RPMI8226 (cell line): ENCODE results near the gene F5.
A peak's percentile ranks its signal among the peaks of the same experiment; 100 is the strongest.

Experiments
- DNase-seq: peaks from one replicate; pipeline ENCODE4 v3.0.0-alpha.2; 2015

Gene F5

DNA sequence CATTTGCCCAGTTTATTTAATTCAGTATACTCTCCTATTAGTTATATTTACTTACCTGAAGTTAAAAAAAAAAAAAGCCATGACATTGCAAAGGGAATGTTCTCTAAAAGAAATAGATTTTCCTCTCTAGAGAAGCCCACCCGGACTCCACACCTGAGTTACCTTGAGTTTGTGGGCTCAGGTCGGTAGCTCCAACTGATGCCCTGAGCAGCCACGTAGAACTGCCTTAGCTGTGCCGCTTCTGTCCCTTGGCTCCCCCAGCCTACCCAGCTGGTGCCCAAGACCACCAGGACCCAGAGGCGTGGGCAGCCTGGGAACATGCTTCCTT is 250 bp downstream of the F5 start:
- no peak for DNase-seq

DNA sequence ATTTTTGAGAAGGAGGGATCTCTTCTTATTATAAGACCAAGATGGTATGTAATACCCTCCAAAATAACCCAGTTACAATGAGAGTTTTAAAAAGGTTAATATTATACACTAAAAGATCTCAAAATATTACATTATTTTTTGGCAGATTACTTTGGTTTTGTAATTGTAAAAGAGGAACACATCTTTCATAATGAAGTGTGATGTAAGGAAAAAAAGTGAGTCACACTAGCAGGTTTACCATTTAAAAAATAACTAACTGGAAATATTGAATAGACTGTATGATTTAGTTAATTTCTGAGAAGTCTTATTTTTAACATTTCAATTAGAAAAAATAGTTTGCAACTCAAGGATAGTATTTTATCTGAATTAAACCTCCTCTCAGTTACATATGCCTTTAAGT is 1.1 kb downstream of the F5 start:
- DNase-seq: no peak

DNA sequence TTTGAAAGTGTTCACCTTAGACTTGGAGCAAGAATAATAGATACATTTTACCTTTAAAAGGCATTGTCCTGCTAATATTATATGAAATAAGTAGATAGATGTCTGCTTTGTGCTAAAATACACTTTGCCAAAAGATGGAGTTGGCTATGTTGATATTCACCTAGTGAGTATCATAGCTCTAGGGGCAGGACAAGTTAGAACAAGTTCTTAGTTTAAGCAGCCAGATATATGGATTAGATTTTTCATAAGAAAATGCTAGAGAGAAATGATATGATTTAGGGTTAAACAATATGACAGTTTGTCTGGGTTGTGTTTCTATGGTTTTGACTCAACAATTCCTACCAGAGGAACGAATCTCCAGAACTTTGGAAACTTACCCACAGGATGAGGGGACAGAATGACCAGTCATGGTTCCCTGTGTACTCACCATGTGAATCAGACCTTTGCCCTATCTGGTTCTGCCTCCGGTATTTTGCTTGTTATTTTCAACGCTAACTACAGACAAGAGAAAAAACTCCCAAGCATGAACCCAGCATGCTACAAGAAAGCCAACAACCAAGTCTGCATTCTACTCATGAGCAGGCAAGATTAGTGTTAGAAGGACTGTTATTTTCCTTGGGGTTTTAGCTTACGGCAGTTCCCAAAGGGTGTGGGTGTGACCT is 1.7 kb downstream of the F5 start:
- DNase-seq: no peak

- no peak for DNase-seq
Observed at GRCh38 chr1:169577981-169578738, 8.1 kb downstream of the F5 start.

- no peak for DNase-seq
Observed at GRCh38 chr1:169576935-169577331, 9.3 kb downstream of the F5 start.

- DNase-seq: no peak
Observed at GRCh38 chr1:169576241-169576934, 9.9 kb downstream of the F5 start.

DNA sequence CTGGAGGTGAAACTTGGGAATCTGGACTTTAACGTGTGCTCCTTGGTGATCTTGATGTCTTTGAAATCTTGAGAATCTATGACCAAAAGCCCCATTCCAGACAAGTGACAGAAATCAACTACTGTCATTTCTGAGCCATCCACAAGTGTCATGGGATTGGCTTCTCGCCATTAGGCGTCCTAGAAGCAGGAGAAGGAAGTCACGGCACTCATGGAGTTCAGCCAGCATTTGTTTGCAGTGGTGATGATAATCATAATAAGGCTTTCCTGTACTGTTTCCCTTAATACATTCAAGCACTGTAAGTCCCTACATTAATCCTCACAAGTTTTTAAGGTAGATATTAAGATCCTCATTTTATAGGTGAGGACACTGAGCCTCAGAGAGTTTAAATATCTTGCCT is 11.9 kb downstream of the F5 start:
- no peak for DNase-seq

DNA sequence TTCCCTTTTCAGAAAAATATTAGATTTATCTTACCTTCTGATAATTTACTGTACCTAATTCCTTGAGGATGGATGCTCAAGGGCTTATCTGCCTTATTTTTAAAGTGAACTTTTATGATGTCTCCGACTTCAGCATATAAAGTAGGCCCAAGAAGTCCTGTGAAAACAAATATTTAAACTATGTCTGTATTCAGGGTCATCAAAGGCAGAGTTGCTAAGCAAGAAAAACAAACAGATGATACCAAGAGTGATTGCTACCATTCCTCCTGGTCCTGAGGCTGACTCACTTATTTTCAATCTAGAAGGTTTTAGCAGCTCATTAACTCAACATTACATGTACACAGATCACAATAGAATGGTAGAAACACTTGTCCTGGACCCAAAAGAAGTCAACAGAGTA is 14.1 kb downstream of the F5 start:
- DNase-seq: no peak

DNA sequence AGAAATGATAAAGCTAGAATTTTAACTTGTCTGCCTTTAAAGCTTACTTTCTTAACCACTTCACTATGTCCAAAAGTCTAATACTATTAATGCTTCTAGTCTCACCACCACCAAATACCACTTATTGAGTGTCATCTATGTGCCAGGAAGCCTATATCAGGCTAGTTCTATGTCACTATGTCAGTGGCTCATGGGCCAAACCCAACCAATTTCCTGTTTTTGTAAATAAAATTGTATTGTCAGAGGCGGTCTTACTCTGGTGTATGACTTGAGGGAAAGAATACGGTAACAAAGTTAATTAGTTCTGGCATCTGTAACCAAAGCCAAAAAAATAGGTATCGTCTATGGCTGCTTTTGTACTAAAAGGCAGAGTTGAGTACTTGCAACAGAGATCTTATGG is 14.8 kb downstream of the F5 start:
- DNase-seq: no peak

- DNase-seq: no peak
Observed at GRCh38 chr1:169570172-169570574, 16.1 kb downstream of the F5 start.

DNA sequence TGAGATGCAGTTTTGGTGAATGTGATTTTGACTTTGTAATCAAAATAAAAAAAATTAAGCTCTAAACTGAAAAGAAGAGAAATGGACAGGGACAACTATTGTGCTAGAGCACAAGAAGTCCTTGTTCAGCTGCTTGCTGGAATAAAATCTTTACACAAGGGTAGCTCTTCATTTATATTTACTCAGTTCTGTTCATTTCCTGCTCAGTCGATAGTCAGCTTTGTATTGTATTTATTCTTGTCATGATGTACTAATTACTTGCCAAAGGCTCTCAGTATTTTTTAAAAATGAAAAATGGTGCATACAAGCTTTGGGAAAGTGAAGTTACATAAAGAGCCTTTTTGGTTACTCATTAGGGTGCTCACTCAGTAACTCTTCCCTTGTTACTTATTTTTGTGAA is 17.8 kb downstream of the F5 start:
- no peak for DNase-seq

- no peak for DNase-seq
Observed at GRCh38 chr1:169565335-169566271, 20.7 kb downstream of the F5 start.

- DNase-seq: no peak
Observed at GRCh38 chr1:169563650-169564049, 22.6 kb downstream of the F5 start.

DNA sequence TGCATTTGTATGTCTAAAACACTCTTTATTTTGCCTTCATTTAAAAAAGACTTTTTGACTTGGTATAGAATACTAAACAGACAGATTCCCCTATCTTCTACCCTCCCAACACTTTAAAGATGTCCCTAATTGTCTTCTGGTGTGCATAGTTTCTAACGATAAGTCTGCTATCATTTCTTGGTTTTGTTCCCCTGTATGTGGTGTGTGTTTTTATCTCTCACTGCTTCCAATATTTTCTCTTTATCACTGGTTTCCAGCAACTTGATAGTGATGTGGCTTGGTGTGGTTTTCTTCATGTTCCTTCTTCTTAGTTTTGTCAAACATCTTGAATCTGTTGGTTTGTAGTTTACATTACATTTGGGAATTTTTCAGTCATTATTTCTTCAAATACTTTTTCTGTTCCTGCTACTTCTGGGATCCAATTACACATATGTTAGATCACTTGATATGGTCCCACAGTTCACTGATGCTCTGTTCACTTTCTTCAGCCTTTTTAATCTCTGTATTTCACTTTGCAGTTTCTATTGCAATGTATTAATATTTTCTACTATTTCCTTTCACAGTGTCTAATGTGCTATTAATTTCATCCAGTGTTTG is 23.2 kb downstream of the F5 start:
- no peak for DNase-seq

DNA sequence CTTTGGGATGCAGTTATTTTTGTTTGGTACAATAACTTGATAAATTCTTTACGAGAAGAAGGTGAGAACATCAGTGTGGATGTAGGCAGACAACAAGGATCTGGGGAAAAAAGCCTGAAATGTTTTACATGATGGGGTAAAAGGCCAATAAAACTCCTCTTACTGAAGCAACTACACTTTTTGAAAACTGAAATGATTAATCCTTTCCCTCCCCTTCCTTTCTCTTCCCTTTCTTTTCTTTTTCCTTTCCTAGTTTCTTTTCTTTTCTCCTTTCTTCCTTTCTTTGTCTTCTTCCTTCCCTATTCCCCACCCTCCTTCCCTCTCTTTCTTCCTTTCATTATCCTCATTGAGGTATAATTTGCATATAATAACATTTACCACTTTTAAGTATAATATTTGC is 24.6 kb downstream of the F5 start:
- no peak for DNase-seq

- DNase-seq: no peak
Observed at GRCh38 chr1:169557131-169557530, 29.1 kb downstream of the F5 start.

- DNase-seq: peak; percentile 41
Observed at GRCh38 chr1:169550294-169550693, 36.0 kb downstream of the F5 start.

DNA sequence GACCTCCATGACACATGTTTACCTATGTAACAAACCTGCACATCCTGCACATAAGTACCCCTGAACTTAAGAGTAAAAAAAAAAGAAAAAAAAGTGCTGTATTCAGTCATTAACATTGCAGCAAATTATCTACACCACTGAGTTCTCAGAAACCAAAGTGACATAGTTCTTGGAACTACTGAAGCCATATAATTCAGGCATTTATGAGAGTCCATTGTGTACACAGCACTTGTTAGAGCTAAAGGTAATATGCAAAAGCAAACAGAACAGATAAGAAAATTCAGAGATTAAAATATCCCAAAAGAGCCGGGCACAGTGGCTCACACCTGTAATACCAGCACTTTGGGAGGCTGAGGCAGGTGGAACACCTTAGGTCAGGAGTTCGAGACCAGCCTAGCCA is 38.0 kb downstream of the F5 start:
- no peak for DNase-seq

DNA sequence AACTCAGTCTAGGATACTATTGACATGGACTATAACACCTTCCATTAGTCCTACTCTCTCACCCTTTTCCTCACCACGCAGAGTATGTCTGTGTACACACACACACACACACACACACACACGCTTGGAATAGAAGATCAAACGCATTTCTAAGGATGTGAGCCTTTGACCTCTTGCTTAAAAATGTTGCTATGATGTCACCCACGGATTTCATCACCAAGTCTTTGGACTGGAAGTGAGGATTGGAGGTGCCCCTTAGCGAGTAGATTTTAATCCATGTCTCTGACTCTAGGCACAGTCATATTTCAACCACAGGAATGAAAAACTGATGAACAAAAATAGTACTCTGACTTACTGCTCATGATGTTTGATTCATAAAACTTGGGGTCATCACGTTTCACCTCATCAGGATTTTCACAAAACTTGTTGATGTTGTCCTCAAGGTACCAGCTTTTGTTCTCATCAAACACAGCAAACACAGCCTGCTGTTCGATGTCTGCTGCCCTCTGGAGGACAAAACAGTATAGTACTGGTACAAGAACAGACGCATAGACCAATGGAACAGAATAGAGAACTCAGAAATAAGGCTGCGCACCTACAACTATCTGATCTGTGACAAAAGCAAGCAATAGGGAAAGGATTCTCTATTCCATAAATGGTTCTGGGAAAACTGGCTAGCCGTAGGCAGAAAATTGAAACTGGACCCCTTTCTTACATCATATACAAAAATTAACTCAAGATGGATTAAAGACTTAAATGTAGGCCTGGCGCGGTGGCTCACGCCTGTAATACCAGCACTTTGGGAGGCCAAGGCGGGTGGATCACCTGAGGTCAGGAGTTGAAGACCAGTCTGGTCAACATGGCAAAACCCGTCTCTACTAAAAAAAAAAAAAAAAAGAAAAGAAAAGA is 39.9 kb downstream of the F5 start:
- DNase-seq: peak; percentile 79

DNA sequence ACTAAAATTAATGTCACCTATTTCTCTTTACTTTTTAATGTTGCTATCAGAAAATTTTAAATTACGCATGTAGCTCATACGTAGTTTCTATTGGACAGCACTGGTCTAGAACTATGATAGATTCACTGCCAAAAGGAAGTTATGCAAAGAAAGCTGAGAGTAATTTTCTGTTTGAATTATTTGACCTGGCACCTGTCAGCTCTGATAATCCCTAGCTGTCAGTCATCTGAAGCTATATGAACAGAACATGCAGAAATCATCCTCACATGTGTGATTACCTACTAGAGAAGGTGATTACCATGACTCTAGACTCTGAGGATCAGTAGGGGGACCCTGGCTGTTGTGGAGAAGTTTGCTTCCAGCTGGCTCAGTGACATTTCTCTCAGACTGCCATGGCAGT is 40.8 kb downstream of the F5 start:
- no peak for DNase-seq

GRCh38 chr1:169538998-169539871 is 47.0 kb downstream of the F5 start:
- no peak for DNase-seq
